GM18867 (cell line): Measurements from ENCODE around the gene PKP4.

Experiments used
- ATAC-seq: cut with Tn5 transposase; IDR thresholded peaks from one replicate; pipeline ENCODE4 v1.9.1; 2021; ENCODE audit warnings: mild to moderate bottlenecking, moderate library complexity; ENCODE audit not compliant: unreplicated experiment

The PKP4 gene

GRCh38 chr2:158583923-158584322 lies 127.2 kb downstream of the PKP4 start:
- ATAC-seq = no peak

- ATAC-seq = no peak
These were observed 129.7 kb downstream of the PKP4 start for GRCh38 chr2:158586491-158586890.

- ATAC-seq = no peak
These were observed 132.6 kb downstream of the PKP4 start for GRCh38 chr2:158589303-158589702.

GRCh38 chr2:158598862-158599517 lies 142.2 kb downstream of the PKP4 start:
- no peak for ATAC-seq

- no peak for ATAC-seq
These were observed 142.9 kb downstream of the PKP4 start for GRCh38 chr2:158599609-158600008.

GRCh38 chr2:158600155-158600802 lies 143.5 kb downstream of the PKP4 start:
- no peak for ATAC-seq

GRCh38 chr2:158602027-158602426 lies 145.3 kb downstream of the PKP4 start:
- ATAC-seq = no peak

- no peak for ATAC-seq
These were observed 146.5 kb downstream of the PKP4 start for GRCh38 chr2:158603205-158603604.

- ATAC-seq = no peak
These were observed 147.2 kb downstream of the PKP4 start for GRCh38 chr2:158603986-158604385.

- ATAC-seq = no peak
These were observed 153.3 kb downstream of the PKP4 start for GRCh38 chr2:158610059-158610458.

GRCh38 chr2:158616480-158617000 lies 159.8 kb downstream of the PKP4 start:
- no peak for ATAC-seq

- ATAC-seq = no peak
These were observed 162.2 kb downstream of the PKP4 start for GRCh38 chr2:158618891-158619490.

GRCh38 chr2:158619496-158619895 lies 162.7 kb downstream of the PKP4 start:
- ATAC-seq = no peak

GRCh38 chr2:158620656-158621055 lies 163.9 kb downstream of the PKP4 start:
- ATAC-seq = no peak

GRCh38 chr2:158624071-158624667 lies 167.4 kb downstream of the PKP4 start:
- no peak for ATAC-seq

- no peak for ATAC-seq
These were observed 168.2 kb downstream of the PKP4 start for GRCh38 chr2:158624961-158625360.

- no peak for ATAC-seq
These were observed 172.4 kb downstream of the PKP4 start for GRCh38 chr2:158629116-158629515.

GRCh38 chr2:158633261-158633660 lies 176.5 kb downstream of the PKP4 start:
- no peak for ATAC-seq

GRCh38 chr2:158634627-158635026 lies 177.9 kb downstream of the PKP4 start:
- ATAC-seq = no peak

- no peak for ATAC-seq
These were observed 179.3 kb downstream of the PKP4 start for GRCh38 chr2:158635961-158636601.

- no peak for ATAC-seq
These were observed 180.6 kb downstream of the PKP4 start for GRCh38 chr2:158637357-158637756.
